Parathyroid adenoma (tissue), 2 donors: ENCODE measurements around the gene EML1.

Experiments used
- H2AFZ ChIP-seq: fragments of 300-600 bp; sonication (generic); one replicate; pipeline ENCODE4 v1.7.0; 2017; ENCODE audit warnings: antibody characterized with exemption, mild to moderate bottlenecking
- H3K27ac ChIP-seq: fragments of 300-600 bp; sonication (generic); one replicate; pipeline ENCODE4 v1.7.0; 2017
- H3K27me3 ChIP-seq: fragments of 300-600 bp; sonication (generic); one replicate; pipeline ENCODE4 v1.7.0; 2017; ENCODE audit warnings: low read length; ENCODE audit not compliant: control insufficient read depth, insufficient read depth
- H3K36me3 ChIP-seq: fragments of 300-600 bp; sonication (generic); one replicate; pipeline ENCODE4 v1.7.0; 2017; ENCODE audit warnings: low read length; ENCODE audit not compliant: control insufficient read depth, insufficient read depth
- H3K4me1 ChIP-seq: fragments of 300-600 bp; sonication (generic); one replicate; pipeline ENCODE4 v1.7.0; 2017; ENCODE audit warnings: control low read depth
- H3K4me2 ChIP-seq: fragments of 300-600 bp; sonication (generic); one replicate; pipeline ENCODE4 v1.7.0; 2017; ENCODE audit warnings: low read length
- H3K4me3 ChIP-seq: fragments of 300-600 bp; sonication (generic); one replicate; pipeline ENCODE4 v1.7.0; 2017; ENCODE audit warnings: low read depth, low read length
- H3K79me2 ChIP-seq: fragments of 300-600 bp; sonication (generic); one replicate; pipeline ENCODE4 v1.7.0; 2017; ENCODE audit warnings: control low read depth
- H3K9ac ChIP-seq: fragments of 300-600 bp; sonication (generic); one replicate; pipeline ENCODE4 v1.7.0; 2017; ENCODE audit warnings: mild to moderate bottlenecking
- H3K9me3 ChIP-seq: fragments of 300-600 bp; sonication (generic); one replicate; pipeline ENCODE4 v1.7.0; 2017; ENCODE audit warnings: low read length; ENCODE audit not compliant: control insufficient read depth
- TF ChIP-seq, protein P1 (sequence below): fragments of 300-600 bp; sonication (generic); IDR thresholded peaks from one replicate; pipeline ENCODE4 v1.7.0; 2017; ENCODE audit warnings: antibody characterized with exemption, mild to moderate bottlenecking
- donor health status: primary hyperparathyroidism.

Gene EML1

DNA sequence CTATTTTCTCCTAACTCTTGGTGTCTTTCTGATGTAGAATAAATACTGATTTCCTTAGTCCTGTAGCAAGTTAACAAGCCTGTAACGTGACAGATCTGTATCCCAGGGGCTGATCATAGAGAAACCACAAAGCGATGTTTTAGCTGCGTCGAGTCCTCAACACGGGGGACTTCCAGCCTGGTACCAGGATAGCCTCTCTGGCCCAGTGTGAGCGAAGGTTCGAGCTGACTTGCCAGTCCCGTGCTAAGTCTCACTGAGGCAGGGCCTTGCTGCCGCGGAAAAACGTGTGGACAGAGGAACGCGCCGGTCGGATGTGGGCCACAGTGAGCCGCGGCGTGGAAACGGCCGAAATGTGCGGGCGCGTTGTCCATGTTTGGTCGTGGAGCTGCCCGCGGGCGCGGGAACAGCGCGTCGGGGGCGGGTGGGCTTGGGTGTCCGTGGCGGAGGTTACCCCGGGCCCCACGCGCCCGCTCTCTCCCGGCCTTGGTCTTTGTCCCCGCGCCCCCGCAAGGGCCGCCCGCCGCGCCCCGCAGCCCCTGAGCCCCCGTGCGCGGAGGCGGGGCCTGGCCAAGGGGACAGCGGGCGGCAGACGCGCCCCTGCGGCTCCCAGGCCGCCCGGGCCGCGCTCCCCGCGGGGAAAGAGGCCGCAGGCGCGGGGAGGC, 531 bp upstream of the EML1 start:
- H3K4me2 ChIP-seq: peak overlapping the region; percentile 74
- no peaks in the 10 kb centered on the region for H3K9me3 ChIP-seq
- H3K4me3 ChIP-seq: peak overlapping the region; percentile 46
- peak overlapping the region; percentile 66 for H3K27ac ChIP-seq
- peaks cover 11% of the 10 kb centered on the region for H3K79me2 ChIP-seq
- no peaks in the 10 kb centered on the region for H3K27me3 ChIP-seq
- no peaks in the 10 kb centered on the region for H3K36me3 ChIP-seq
- H3K9ac ChIP-seq: no peak overlapping the region
- peaks cover 27% of the 10 kb centered on the region for H3K4me1 ChIP-seq
- TF ChIP-seq, protein P1, sequence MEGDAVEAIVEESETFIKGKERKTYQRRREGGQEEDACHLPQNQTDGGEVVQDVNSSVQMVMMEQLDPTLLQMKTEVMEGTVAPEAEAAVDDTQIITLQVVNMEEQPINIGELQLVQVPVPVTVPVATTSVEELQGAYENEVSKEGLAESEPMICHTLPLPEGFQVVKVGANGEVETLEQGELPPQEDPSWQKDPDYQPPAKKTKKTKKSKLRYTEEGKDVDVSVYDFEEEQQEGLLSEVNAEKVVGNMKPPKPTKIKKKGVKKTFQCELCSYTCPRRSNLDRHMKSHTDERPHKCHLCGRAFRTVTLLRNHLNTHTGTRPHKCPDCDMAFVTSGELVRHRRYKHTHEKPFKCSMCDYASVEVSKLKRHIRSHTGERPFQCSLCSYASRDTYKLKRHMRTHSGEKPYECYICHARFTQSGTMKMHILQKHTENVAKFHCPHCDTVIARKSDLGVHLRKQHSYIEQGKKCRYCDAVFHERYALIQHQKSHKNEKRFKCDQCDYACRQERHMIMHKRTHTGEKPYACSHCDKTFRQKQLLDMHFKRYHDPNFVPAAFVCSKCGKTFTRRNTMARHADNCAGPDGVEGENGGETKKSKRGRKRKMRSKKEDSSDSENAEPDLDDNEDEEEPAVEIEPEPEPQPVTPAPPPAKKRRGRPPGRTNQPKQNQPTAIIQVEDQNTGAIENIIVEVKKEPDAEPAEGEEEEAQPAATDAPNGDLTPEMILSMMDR: no peak
- peak overlapping the region; percentile 96 for H2AFZ ChIP-seq

DNA sequence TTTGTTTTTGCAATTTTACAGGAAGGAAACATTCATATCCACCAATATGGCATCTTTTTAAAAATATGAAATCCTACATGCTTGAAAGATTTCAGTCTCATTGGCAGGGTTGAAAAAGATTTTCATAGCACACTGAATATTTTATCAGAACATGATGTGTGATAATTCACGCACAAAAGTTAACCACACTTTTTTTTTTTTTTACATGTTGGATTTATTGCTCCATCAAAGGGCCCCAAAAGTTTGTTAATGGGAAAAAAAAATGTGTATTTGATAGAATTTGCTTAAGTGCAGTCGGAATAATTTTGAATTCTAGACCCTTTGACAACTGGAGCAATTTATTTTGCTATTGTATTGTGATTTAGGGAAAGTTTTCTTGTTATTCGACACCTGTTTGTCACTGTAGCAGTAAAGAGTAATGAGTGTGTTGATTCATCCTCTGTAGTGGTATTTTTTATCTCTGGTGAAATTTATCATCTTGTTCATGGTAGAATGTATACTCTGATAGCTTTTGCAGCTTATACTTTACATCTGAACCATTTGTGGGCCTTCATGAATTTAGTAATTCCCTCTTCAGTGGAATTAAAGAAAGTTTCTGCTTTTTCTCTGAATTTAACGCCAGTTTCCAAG, 1.1 kb downstream of the EML1 start:
- peak overlapping the region; percentile 80 for H2AFZ ChIP-seq
- H3K27me3 ChIP-seq: no peaks in the 10 kb centered on the region
- H3K79me2 ChIP-seq: peaks cover 14% of the 10 kb centered on the region
- H3K4me3 ChIP-seq: peak overlapping the region; percentile 59
- H3K9me3 ChIP-seq: no peaks in the 10 kb centered on the region
- no peaks in the 10 kb centered on the region for H3K36me3 ChIP-seq
- TF ChIP-seq, protein P1: no peak
- peak overlapping the region; percentile 43 for H3K9ac ChIP-seq
- peak overlapping the region; percentile 57 for H3K27ac ChIP-seq
- peak overlapping the region; percentile 85 for H3K4me2 ChIP-seq
- peaks cover 23% of the 10 kb centered on the region for H3K4me1 ChIP-seq

DNA sequence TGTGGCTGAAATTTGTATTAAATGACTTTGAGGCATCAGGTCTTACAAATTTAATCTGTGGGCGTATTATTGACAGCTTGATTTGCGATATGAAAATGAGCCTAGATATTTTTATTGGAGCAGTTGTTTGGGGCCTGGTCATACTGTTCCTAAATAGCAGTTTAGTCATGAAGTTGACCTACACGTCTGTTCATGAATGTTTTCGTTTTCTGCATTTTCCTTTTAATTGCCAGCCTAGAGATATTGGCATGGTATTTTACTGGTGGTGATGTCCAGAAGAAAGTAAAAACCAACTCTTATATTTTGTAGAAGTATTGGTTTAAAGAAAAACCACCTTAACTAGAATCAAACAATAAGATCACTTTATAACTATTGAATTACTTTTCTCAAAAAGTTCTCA, 1.8 kb downstream of the EML1 start:
- H3K27me3 ChIP-seq: no peaks in the 10 kb centered on the region
- H3K9me3 ChIP-seq: no peaks in the 10 kb centered on the region
- no peak overlapping the region for H3K4me3 ChIP-seq
- no peak overlapping the region for H3K4me2 ChIP-seq
- no peak overlapping the region for H3K27ac ChIP-seq
- no peaks in the 10 kb centered on the region for H3K36me3 ChIP-seq
- TF ChIP-seq, protein P1: no peak
- H3K4me1 ChIP-seq: peaks cover 23% of the 10 kb centered on the region
- H3K9ac ChIP-seq: no peak overlapping the region
- H3K79me2 ChIP-seq: peaks cover 17% of the 10 kb centered on the region
- H2AFZ ChIP-seq: no peak overlapping the region

DNA sequence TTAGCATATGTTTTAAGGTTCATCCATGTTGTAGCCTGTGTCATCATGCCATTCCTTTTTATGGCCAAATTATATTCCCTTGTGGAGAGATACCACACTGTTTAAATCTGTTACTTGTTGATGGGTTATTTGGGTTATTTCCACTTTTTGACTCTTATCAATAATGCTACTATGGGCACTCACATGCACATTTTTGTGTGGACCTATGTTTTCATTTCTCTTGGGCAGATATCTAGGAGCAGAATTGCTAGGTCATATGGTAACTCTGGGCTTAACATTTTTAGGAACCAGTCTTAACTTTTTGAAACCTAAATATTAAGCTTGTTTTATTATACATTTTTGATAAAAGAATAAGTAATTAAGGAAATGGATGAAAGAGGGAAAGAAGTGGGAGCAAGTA, 4.0 kb downstream of the EML1 start:
- Histone ChIP-seq H3K4me2 (no peak overlapping the region), H3K36me3 (no peaks in the 10 kb centered on the region), H3K4me3 (no peak overlapping the region), H3K9me3 (no peaks in the 10 kb centered on the region), H3K27me3 (no peaks in the 10 kb centered on the region), H3K9ac (no peak overlapping the region), H3K27ac (no peak overlapping the region), H3K4me1 (peaks cover 13% of the 10 kb centered on the region), H2AFZ (no peak overlapping the region), H3K79me2 (peaks cover 32% of the 10 kb centered on the region)
- TF ChIP-seq, protein P1: no peak

DNA sequence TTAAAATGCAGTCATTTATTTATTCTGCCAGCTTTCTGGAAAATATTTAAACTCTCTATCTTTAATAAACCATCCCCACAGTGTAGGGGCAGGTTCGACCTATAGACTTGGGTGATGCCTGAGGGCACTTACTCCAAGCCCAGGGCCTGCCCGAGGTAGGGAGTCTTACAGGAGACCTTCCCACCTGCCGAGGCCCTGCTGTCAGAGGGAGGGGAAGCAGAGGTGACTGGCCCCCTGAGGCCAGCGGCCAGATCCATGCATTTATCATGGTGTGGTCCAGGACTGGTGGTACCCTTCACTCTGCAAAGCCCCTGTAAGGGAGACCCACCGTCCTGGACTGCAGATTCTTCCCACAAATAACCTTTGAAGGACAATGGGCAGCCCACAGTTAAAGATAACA, 7.6 kb downstream of the EML1 start:
- Histone ChIP-seq H3K79me2 (peaks cover 39% of the 10 kb centered on the region), H3K27me3 (no peaks in the 10 kb centered on the region), H3K9me3 (no peaks in the 10 kb centered on the region), H3K9ac (no peak overlapping the region), H3K4me1 (no peaks in the 10 kb centered on the region), H3K4me2 (no peak overlapping the region), H3K27ac (no peak overlapping the region), H2AFZ (no peak overlapping the region), H3K4me3 (no peak overlapping the region), H3K36me3 (no peaks in the 10 kb centered on the region)
- TF ChIP-seq, protein P1: no peak
